SW480 (cell line): ENCODE results near the gene ADSL.
A peak's percentile ranks its signal among the peaks of the same experiment; 100 is the strongest.

Experiments
- DNase-seq: peaks from one replicate; pipeline ENCODE4 v3.0.0-alpha.2; 2016; ENCODE audit warnings: low spot score

ADSL gene

DNA sequence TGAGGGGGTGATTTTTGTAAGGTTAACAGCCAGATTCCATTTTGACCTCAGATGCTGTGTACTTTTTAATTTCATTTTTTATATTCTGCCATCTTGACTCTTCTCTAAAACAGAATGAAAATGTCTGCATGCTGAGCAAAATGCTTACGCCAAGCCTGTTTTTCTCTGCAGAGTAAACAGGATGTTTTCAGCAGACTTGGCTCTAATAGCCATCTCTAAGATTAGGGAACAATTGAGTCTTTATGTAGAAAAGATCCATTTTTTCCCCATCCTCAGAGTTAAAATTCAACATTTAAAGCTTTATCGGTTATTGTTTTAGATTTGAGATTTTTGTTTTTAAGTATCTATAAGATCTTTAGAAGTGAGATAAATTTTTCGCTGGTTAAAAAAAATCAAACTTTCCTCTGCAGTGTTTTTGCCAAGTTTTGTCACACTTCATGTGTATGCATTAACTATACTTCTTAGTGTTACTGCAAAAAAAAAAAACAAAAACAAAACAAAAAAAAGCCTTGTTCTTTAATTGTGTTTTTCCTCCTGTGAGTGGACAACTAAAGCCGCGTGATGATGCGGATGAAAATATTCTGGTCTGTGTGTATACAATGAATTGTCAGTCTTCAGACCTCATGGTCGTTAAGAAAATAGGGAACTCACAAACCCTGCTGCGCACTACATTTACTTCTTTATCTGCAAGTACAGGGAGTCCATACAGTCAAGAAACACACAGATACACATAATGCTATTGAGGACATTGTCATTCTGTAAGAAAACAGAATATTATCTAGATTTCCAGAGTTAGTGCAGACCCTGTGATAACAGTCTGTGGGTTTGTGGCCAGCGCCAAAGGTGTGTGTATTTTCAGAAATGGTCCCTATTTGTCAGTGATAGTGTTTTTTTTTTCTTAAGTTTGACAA lies 17.5 kb upstream of the ADSL start:
- no peak for DNase-seq

DNA sequence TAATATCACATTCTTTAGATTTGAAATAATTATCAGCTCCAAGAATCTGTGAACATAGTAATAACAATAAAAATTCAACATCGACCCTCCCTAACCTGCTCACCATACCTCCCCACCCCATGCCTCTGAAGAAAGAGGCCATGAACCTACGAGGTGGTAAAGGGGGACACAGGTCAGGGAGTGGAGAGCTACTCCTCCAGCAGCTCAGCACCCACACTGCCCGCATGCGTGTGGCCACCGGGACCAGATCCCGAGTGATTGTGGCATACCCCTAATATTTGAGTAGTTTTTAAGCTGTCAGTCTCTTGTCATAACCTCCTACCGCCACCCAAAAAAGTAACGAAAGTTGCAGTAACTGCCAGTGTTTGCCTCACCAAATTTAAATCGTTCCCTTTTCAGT lies 16.8 kb upstream of the ADSL start:
- no peak for DNase-seq

DNA sequence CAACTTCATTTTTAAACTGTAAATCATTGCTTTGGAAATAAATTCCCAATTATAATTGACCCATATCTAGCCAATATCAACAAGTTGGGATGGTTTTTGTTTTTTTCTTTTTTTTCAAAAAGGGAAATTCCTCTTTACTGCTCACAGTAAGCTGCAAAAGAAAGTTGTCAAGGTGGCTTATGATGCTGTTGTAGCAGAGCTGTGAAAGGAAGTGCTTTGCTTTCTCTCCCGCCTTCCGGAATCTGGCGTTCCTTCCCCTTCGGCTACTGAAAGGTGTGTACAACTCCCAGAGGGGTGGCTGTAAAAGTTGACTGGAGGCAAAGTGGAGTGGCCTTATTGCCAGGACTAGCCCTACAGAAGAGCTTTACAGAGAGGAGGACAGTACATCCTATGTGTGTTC lies 16.2 kb upstream of the ADSL start:
- DNase-seq: no peak

- no peak for DNase-seq
These were observed 15.7 kb upstream of the ADSL start for GRCh38 chr22:40330615-40331014.

- no peak for DNase-seq
These were observed 14.6 kb upstream of the ADSL start for GRCh38 chr22:40331706-40332105.

- DNase-seq: no peak
These were observed 13.9 kb upstream of the ADSL start for GRCh38 chr22:40332319-40332781.

DNA sequence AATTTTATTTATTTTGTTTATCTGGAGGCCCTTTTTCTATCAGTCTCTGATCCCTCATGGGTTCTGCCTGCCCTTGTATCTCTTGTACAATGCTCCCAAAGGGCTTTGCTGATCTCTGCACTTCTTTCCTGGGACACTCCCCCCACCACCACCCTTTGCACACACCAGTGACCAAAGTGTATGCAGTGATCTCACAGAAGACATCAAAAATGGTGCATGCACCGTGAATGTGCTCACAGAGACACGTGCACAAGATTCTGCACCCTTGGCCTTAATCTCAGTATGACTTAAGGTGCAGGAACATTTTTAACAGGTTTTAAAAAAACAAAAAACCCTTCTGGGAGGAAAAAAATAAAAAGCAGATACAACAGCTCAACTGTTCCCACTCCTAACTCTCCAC lies 12.2 kb upstream of the ADSL start:
- no peak for DNase-seq

DNA sequence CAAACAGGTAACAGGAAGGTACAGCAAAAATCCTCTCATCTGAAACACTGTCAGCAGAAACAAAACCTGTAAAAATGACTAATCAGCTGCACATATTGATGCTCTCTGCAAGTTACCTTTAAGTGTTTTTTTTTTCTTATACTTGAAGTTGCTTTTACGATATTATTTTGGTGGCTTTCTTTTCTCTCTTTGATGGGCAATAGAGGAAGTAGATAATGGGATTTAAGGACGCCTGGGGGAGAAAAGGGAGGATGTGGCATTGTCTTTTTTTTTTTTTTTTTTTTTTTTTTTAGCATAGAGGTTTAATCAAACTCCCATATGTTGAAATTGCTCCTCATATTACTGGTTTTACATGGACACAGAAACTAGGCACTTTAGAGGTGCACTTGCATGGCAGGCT lies 11.4 kb upstream of the ADSL start:
- no peak for DNase-seq

DNA sequence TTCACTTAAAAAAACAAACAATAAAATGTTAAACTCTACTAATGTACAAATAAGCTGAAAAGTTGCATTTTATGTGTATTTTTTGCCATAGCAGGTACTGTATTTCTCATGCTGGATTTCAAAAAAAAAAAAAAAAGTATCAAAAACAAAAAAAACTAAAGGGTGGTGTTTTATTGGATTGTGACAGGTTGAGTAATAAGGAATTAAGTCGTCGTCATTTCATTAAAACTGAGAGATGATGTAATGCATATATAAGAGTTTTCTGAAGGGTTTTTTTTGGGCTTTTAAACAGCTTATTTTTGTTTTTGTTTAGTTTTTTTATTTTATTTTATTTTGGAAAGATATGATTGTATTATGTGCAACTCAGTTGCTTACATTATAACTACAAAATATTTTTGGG lies 10.9 kb upstream of the ADSL start:
- DNase-seq: no peak

DNA sequence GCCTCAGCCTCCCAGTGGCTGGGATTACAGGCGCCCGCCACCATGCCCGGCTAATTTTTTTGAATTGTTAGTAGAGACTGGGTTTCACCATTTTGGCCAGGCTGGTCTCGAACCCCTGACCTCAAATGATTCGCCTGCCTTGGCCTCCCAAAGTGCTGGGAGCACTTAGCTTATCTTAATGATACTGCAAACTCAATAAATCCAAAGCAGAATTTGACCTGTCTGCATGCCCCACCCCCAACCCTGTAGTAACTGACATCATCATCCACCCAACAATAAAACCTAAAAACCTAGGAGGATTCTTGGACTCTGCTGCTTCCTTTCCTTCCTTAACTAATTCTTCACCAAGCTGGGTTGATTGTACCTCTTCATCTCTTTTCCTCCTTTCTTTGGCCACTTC lies 6.3 kb upstream of the ADSL start:
- no peak for DNase-seq

DNA sequence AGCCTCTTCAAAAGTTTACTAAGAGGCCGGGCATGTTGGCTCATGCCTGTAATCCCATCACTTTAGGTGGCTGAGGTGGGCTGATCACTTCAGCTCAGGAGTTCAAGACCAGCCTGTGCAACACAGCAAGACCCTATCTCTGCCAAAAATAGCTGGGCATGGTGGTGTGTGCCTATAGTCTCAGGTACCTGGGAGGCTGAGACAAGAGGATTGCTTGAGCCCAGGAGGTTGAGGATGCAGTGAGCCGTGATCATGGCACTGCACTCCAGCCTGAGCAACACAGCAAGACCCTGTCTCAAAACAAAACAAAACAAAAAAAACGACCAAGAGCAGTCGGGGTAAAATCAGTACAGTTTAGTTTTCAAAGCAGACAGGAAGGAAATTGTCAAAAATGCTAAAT lies 4.7 kb upstream of the ADSL start:
- DNase-seq: no peak

DNA sequence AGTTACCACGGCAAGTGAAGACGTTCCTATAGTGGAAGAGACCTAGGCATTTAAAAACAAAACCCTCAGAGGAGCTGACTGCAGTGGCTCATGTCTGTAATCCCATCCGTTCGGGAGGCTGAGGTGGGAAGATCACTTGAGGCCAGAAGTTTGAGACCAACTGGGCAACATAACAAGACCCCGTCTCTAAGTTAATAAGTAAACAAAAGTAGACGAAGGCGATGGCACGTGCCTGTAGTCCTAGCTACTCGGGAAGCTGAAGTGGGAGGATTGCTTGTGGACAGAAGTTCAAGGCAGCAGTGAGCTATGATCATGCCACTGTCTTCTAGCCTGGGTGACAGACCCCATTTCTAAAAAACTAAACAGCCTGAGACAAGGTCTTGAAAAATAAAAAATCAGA lies 3.8 kb upstream of the ADSL start:
- no peak for DNase-seq

DNA sequence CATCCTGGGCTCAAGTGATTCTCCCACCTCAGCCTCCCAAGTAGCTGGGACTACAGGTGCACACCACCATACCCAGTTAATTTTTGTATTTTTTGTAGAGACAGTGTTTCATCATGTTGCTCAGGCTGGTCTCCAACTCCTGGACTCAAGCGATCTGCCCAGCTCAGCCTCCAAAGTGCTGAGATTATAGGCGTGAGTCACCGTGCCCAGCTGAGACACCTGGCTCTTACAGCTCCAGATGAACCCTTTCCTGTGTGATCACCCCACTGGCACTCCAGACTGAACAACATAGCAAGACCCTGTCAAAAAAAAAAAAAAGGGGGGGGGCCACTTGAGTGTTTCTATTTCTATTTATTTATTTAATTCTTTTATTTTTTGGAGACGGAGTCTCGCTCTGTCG lies 1.0 kb upstream of the ADSL start:
- no peak for DNase-seq

DNA sequence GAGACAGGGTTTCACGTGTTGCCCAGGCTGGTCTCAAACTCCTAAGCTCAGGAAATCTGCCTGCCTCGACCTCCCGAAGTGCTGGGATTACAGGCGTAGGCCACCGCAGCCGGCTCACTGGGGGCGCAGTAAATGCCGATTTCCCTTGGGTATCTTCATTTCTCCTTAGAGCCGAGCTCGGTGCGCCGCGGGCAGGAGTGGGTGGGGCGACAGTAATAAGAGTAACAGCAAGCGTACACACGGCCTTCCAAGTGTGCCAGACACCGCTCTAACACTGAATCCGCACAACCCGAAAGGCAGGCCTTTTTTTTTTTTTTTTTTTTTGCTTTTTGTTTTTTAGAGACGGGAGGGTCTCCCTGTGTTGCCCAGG lies 500 bp upstream of the ADSL start:
- peak; percentile 27 for DNase-seq

GRCh38 chr22:40347300-40347699 lies 1.0 kb downstream of the ADSL start:
- DNase-seq: no peak

DNA sequence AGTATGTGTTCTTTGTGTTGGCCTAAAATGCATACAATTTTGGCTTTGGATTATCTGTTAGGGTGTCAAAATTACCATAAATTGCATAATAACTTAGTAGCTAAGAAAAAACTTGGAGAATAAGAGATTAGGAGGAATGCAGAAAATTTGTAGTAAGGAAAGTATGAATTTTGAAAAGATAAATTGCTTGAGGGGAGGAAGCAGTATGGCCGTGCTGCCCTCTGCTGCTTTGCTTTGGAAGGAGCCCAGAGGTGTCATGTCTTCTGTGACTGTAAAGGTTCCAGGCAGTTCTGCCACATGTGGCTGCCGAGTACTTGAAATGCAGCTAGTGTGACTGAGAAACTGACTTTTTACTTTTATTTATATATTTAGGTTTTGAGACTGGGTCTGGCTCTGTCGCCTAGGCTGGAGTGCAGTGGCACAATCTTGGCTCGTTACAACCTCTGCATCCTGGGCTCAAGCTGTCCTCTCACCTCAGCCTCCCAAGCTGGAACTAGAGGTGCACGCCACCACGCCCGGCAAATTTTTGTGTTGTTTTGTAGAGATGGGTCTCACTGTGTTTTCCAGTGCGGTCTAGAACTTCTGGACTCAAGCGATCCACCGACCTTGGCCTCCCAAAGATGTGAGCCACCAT lies 1.8 kb downstream of the ADSL start:
- DNase-seq: peak; percentile 40

- DNase-seq: no peak
These were observed 6.5 kb downstream of the ADSL start for GRCh38 chr22:40352763-40353162.

DNA sequence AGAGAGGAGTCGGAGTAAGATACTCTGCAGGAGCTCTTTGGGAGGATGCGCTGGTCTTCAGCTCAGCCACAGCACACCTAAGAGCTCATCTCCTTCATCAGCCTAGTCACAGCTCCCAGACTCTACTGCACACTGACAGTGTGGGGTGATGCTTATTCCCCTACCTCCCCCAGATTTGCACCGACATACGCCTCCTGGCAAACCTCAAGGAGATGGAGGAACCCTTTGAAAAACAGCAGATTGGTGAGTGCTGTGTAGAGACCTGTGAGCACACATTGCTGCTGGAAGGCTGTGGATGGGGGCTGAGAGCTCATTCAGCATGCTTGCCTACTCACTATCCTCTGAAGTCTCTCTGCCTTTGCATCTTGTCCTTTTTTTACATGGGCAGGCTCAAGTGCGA lies 14.8 kb downstream of the ADSL start:
- no peak for DNase-seq

DNA sequence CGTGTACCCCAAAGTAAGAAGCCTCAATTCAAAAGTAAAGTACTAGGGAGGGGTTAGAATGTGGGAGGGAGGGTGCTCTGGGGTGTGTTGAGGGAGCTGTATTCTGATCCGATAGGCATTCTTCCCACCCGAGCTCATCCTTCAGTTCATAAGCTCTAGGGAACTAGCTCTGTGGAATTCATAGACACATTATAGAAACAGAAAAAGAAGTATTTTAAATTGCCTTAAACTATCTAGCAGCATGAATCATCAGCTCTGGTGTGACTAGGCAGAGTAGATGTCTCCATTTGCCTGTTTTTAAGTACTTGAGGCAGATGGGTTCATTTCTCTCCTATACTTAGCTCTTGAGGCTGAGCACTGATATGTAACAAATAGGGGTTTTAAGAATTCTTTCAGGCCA lies 16.8 kb downstream of the ADSL start:
- DNase-seq: no peak

GRCh38 chr22:40364431-40364830 lies 18.1 kb downstream of the ADSL start:
- DNase-seq: no peak

DNA sequence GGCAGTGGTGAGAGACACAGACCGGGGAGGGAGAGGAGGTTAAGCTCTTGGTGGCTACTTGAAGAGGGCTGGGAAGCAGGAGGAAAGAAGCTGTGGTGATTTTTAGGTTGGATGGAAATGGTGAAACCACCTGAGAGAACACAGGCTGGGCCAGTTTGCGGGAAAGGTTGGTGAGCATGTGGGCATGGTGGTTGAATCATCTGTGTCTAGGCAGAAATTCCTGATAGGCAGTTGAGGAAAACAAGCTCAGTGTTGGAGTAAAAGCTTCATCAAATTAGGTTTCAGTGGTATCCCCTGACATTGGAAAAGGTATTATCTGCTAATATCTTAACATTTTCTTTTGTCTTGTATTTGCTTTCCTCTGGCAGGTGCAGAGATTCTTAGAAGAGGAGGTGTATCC lies 19.8 kb downstream of the ADSL start:
- DNase-seq: no peak

GRCh38 chr22:40367342-40367741 lies 21.0 kb downstream of the ADSL start:
- no peak for DNase-seq

- DNase-seq: no peak
These were observed 21.7 kb downstream of the ADSL start for GRCh38 chr22:40368016-40368415.

DNA sequence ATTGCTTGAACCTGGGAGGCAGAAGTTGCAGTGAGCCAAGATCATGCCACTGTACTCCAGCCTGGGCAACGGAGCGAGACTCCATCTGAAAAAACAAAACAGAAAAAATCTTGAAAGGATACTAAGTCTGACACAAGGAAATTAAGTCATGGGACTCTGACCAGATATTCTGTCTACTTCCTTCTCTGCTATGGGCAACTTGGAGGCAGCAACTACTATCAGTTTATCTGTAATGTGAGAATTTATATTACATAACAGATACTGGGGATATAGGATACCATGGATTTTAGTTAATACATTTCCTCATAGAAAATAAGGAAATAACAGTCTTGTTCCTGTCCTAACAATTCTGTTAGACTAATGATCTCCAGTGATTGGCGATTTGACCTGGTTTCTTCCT lies 22.5 kb downstream of the ADSL start:
- DNase-seq: no peak
